PC-3 (cell line): ENCODE measurements around the gene EXOG.

Experiments used
- CTCF ChIP-seq: fragments of 300-600 bp; sonication (generic); conservative IDR thresholded peaks from 2 replicates; pipeline ENCODE4 v1.5.1; 2017; ENCODE audit warnings: antibody characterized with exemption, low read depth, mild to moderate bottlenecking, low read length
- EZH2phosphoT487 ChIP-seq: fragments of 300-600 bp; sonication (generic); IDR thresholded peaks from 2 replicates; pipeline ENCODE4 v1.6.1; 2018; ENCODE audit warnings: mild to moderate bottlenecking, antibody characterized with exemption, low read length, borderline replicate concordance

- TF ChIP-seq EZH2phosphoT487: no peak
- TF ChIP-seq CTCF: no peak
These were observed 14.5 kb downstream of the EXOG start for GRCh38 chr3:38510631-38511030.
